Brain microvascular endothelial cell (primary cell): ENCODE measurements around the gene C5.

Experiments used
- DNase-seq: peaks from one replicate; pipeline ENCODE4 v3.0.0-alpha.2; 2020
- H3K27ac ChIP-seq: fragments of 250-450 bp; sonication (Bioruptor Pico); 2 replicates; pipeline ENCODE4 v1.5.1; 2020; ENCODE audit warnings: mild to moderate bottlenecking, moderate library complexity
- H3K27me3 ChIP-seq: fragments of 250-450 bp; sonication (Bioruptor Pico); replicated peaks from 2 replicates; pipeline ENCODE4 v1.5.1; 2020; ENCODE audit warnings: mild to moderate bottlenecking
- H3K36me3 ChIP-seq: fragments of 250-450 bp; sonication (Bioruptor Pico); replicated peaks from 2 replicates; pipeline ENCODE4 v1.5.1; 2020; ENCODE audit warnings: mild to moderate bottlenecking
- H3K4me3 ChIP-seq: 2 replicates; pipeline ENCODE4 v1.5.1; 2011; ENCODE audit warnings: low read depth, mild to moderate bottlenecking, control low read depth, low read length, moderate library complexity
- in situ Hi-C: cut with HindIII; loops from 2 replicates; pipeline ENCODE4 v1.10.0; 2017; ENCODE audit warnings: low sequenced_read_pairs, low pct_ligation_motif_present
- TF ChIP-seq, protein P1 (sequence below): IDR thresholded peaks from 2 replicates; pipeline ENCODE4 v1.5.1; 2011; ENCODE audit warnings: low read depth, mild to moderate bottlenecking, moderate library complexity, low read length, control low read depth, inconsistent platforms; ENCODE audit errors: missing control alignments

Gene C5

GRCh38 chr9:120918931-120919842 is 130.9 kb downstream of the C5 start:
- in situ Hi-C loops, result no loop called here
- H3K27me3 ChIP-seq, result no peaks in the 10 kb centered on the region
- no peak overlapping the region for H3K27ac ChIP-seq
- DNase-seq, result no peak
- H3K4me3 ChIP-seq, result no peak overlapping the region
- H3K36me3 ChIP-seq, result no peaks in the 10 kb centered on the region
- TF ChIP-seq, protein P1, sequence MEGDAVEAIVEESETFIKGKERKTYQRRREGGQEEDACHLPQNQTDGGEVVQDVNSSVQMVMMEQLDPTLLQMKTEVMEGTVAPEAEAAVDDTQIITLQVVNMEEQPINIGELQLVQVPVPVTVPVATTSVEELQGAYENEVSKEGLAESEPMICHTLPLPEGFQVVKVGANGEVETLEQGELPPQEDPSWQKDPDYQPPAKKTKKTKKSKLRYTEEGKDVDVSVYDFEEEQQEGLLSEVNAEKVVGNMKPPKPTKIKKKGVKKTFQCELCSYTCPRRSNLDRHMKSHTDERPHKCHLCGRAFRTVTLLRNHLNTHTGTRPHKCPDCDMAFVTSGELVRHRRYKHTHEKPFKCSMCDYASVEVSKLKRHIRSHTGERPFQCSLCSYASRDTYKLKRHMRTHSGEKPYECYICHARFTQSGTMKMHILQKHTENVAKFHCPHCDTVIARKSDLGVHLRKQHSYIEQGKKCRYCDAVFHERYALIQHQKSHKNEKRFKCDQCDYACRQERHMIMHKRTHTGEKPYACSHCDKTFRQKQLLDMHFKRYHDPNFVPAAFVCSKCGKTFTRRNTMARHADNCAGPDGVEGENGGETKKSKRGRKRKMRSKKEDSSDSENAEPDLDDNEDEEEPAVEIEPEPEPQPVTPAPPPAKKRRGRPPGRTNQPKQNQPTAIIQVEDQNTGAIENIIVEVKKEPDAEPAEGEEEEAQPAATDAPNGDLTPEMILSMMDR, result no peak

DNA sequence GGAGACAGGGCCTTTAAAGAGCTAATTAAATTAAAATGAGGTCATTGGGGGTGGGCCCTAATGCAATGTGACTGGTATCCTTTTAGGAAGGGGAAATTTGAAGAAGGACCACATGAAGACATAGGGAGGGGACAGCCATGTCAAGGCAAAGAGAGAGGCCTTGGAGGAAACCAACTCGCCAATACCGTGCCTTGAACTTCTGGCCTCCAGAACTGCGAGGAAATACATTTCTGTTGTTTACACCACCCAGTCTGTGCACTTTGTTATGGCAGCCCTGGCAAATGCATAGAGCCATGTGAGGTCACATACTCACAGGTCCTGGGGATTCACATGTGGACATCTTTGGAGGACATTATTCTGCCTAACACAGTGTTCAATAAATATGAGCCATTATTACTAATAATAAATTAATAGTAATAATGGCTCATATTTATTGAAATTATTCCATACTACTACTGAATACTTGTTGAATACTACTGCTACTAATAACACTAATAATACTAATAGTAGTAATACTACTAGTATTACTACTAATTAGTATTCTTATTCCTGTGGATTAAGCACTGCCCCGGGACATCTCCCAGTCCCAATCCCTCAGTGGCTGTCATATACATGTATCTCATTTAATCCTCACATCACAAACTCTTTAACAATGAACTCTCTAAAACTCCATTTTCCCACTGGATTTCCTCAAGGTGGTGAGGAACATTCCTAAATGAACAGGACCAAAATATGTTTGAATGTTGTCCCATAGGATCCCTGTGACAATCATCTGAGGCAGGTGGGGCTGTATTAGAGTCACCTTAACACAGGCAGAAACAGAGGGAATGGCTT is 131.9 kb downstream of the C5 start:
- no peak overlapping the region for H3K4me3 ChIP-seq
- H3K27ac ChIP-seq, result no peak overlapping the region

DNA sequence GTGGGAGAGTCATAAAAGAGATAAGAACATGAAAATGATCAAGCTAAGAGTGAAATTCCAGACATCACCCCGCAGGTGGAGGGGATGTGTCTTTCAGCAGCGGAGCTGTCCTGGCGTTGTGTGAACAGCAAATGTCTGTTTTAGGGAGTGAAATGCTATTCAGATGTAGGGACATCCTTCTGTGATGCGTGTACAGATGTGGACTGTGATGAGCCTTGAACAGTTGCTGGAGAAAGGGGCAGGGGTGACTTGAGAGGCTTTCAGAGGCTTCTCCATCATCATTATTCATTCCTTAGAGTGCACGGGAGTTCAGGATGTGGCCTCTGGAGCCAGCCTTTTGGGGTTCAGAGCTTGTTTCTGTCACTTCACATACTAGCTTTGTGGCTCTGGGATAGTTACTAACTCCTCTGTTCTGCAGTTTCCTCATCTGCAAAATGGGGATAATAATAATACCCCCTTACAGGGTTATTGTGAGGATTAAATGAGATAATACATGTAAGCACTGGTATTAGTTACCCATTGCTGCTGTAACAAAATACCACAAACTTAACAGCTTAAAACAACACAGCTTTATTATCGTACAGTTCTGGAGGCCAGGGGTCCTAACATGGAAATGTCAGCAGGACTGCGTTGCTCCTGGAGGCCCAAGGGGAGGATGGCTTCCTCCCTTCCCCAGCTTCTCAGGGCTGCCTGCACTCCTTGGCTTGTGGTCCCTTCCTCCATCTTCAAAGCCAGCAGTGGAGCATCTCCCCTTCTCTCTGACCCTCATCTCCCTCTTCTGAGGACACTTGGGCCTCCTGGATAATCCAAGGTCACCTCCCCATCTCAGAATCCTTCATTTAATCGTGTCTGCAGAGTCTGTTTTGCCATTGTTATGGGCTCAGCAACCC is 132.8 kb downstream of the C5 start:
- no peak overlapping the region for H3K27ac ChIP-seq
- TF ChIP-seq, protein P1, result no peak
- in situ Hi-C loops, result no loop called here
- no peak for DNase-seq
- H3K27me3 ChIP-seq, result no peaks in the 10 kb centered on the region
- H3K4me3 ChIP-seq, result no peak overlapping the region
- H3K36me3 ChIP-seq, result no peaks in the 10 kb centered on the region

More for the DNA sequence above, 131.9 kb downstream of the C5 start:
- Histone ChIP-seq H3K36me3 (no peaks in the 10 kb centered on the region), H3K27me3 (no peaks in the 10 kb centered on the region)
- no peak for DNase-seq
- TF ChIP-seq, protein P1, result no peak
- in situ Hi-C loops, result no loop called here

DNA sequence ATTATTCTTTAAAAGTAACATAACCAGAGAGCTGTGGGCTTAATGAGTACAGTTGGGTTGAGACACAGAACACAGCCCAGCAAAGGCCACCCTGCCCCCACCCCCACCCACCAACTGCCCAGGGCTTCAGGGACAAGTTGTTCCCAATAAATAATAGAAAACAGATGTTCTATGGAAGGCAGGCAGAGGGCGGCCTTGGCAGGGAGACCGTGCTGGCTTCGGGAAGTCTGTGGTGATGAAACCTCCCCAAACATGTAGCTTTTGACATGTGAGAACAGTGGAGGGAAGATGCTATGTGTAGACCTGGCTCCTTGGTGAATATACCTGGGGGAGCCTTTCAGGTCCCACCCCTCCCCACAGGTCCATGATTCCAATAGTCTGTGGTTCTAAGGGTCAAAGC is 133.5 kb downstream of the C5 start:
- no peaks in the 10 kb centered on the region for H3K36me3 ChIP-seq
- no peak overlapping the region for H3K4me3 ChIP-seq
- H3K27me3 ChIP-seq, result no peaks in the 10 kb centered on the region
- no peak for DNase-seq
- TF ChIP-seq, protein P1, result peak; percentile 50
- no peak overlapping the region for H3K27ac ChIP-seq
- in situ Hi-C loops, result no loop called here

DNA sequence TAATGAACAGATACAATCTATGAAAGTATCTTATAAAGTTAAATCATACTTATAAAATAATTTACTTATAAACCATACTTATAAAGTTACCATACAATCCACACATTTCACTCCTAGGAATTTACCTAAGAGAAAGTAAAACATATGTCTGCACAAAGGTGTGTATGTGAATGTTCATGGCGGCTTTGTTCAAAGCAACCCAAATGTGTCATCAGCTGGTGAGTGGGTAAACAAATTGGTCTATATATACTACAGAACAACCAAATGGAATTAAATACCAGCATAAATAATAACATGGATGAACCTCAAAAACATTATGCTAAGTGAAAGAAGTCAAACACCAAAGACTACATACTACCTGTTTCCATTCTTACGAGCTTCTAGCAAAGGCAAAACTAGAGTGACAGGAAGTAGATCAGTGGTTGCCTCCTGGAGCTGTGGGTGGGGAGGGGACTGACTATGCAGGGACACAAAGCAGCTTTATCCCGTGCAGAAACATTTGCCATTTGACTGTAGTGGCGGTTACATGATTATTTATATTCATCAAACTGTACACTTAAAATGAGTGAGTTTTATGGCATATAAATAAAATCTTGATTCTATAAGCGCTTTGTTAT is 134.1 kb downstream of the C5 start:
- in situ Hi-C loops, result no loop called here
- no peak overlapping the region for H3K4me3 ChIP-seq
- H3K36me3 ChIP-seq, result no peaks in the 10 kb centered on the region
- DNase-seq, result no peak
- TF ChIP-seq, protein P1, result no peak
- H3K27me3 ChIP-seq, result no peaks in the 10 kb centered on the region
- no peak overlapping the region for H3K27ac ChIP-seq
